Skeletal muscle satellite cell (primary cell): ENCODE data around the gene HSPA9.

Source experiments
- H3K27me3 ChIP-seq: 2 replicates; pipeline ENCODE4 v1.7.0; 2013; ENCODE audit warnings: low read length; ENCODE audit not compliant: control insufficient read depth, insufficient read depth
- H3K36me3 ChIP-seq: 2 replicates; pipeline ENCODE4 v1.7.0; 2013; ENCODE audit warnings: mild to moderate bottlenecking, control low read depth, low read length; ENCODE audit not compliant: insufficient read depth
- H3K4me1 ChIP-seq: 2 replicates; pipeline ENCODE4 v1.7.0; 2013; ENCODE audit warnings: low read length; ENCODE audit not compliant: control insufficient read depth, insufficient read depth
- H3K4me2 ChIP-seq: 2 replicates; pipeline ENCODE4 v1.7.0; 2013; ENCODE audit warnings: mild to moderate bottlenecking, low read length
- H3K4me3 ChIP-seq: 2 replicates; pipeline ENCODE4 v1.7.0; 2013; ENCODE audit warnings: low read length
- H3K9ac ChIP-seq: 2 replicates; pipeline ENCODE4 v1.7.0; 2013; ENCODE audit warnings: mild to moderate bottlenecking, low read depth, low read length, moderate library complexity
- H3K9me3 ChIP-seq: replicated peaks from 2 replicates; pipeline ENCODE4 v1.7.0; 2013; ENCODE audit warnings: mild to moderate bottlenecking, control low read depth, low read length

Gene HSPA9

GRCh38 chr5:138588013-138588788 lies 13.0 kb upstream of the HSPA9 start:
- Histone ChIP-seq H3K27me3 (peaks cover 6% of the 10 kb centered on the region), H3K36me3 (no peaks in the 10 kb centered on the region), H3K9ac (no peak overlapping the region), H3K9me3 (no peaks in the 10 kb centered on the region), H3K4me1 (no peaks in the 10 kb centered on the region), H3K4me3 (no peak overlapping the region), H3K4me2 (no peak overlapping the region)

- H3K4me1 ChIP-seq = no peaks in the 10 kb centered on the region
- H3K4me3 ChIP-seq = no peak overlapping the region
- H3K9ac ChIP-seq = no peak overlapping the region
- no peak overlapping the region for H3K4me2 ChIP-seq
- H3K36me3 ChIP-seq = no peaks in the 10 kb centered on the region
- H3K27me3 ChIP-seq = peaks cover 6% of the 10 kb centered on the region
- no peaks in the 10 kb centered on the region for H3K9me3 ChIP-seq
Observed at GRCh38 chr5:138585157-138585556, 10.0 kb upstream of the HSPA9 start.

- Histone ChIP-seq H3K36me3 (no peaks in the 10 kb centered on the region), H3K4me2 (no peak overlapping the region), H3K27me3 (peaks cover 6% of the 10 kb centered on the region), H3K9ac (no peak overlapping the region), H3K4me1 (no peaks in the 10 kb centered on the region), H3K9me3 (no peaks in the 10 kb centered on the region), H3K4me3 (no peak overlapping the region)
Observed at GRCh38 chr5:138583984-138584637, 8.9 kb upstream of the HSPA9 start.

GRCh38 chr5:138582959-138583358 lies 7.8 kb upstream of the HSPA9 start:
- peaks cover 6% of the 10 kb centered on the region for H3K27me3 ChIP-seq
- no peaks in the 10 kb centered on the region for H3K4me1 ChIP-seq
- H3K4me2 ChIP-seq = no peak overlapping the region
- H3K9ac ChIP-seq = no peak overlapping the region
- no peaks in the 10 kb centered on the region for H3K9me3 ChIP-seq
- H3K4me3 ChIP-seq = no peak overlapping the region
- no peaks in the 10 kb centered on the region for H3K36me3 ChIP-seq

- no peaks in the 10 kb centered on the region for H3K36me3 ChIP-seq
- H3K27me3 ChIP-seq = peaks cover 6% of the 10 kb centered on the region
- H3K4me2 ChIP-seq = no peak overlapping the region
- no peak overlapping the region for H3K4me3 ChIP-seq
- H3K9ac ChIP-seq = no peak overlapping the region
- H3K9me3 ChIP-seq = no peaks in the 10 kb centered on the region
- peaks cover 4% of the 10 kb centered on the region for H3K4me1 ChIP-seq
Observed at GRCh38 chr5:138580777-138581176, 5.6 kb upstream of the HSPA9 start.

GRCh38 chr5:138580001-138580400 lies 4.8 kb upstream of the HSPA9 start:
- no peak overlapping the region for H3K4me3 ChIP-seq
- peaks cover 2% of the 10 kb centered on the region for H3K27me3 ChIP-seq
- no peak overlapping the region for H3K9ac ChIP-seq
- no peak overlapping the region for H3K4me2 ChIP-seq
- H3K9me3 ChIP-seq = no peaks in the 10 kb centered on the region
- peaks cover 5% of the 10 kb centered on the region for H3K4me1 ChIP-seq
- H3K36me3 ChIP-seq = no peaks in the 10 kb centered on the region

- Histone ChIP-seq H3K4me2 (no peak overlapping the region), H3K27me3 (no peaks in the 10 kb centered on the region), H3K4me3 (no peak overlapping the region)
Observed at GRCh38 chr5:138579517-138579863, 4.3 kb upstream of the HSPA9 start.

GRCh38 chr5:138577452-138577851 lies 2.3 kb upstream of the HSPA9 start:
- peaks cover 13% of the 10 kb centered on the region for H3K36me3 ChIP-seq
- peaks cover 11% of the 10 kb centered on the region for H3K4me1 ChIP-seq
- no peak overlapping the region for H3K4me3 ChIP-seq
- H3K9me3 ChIP-seq = no peaks in the 10 kb centered on the region
- no peak overlapping the region for H3K4me2 ChIP-seq
- no peaks in the 10 kb centered on the region for H3K27me3 ChIP-seq
- H3K9ac ChIP-seq = no peak overlapping the region

More at GRCh38 chr5:138579517-138579863, 4.3 kb upstream of the HSPA9 start:
- H3K36me3 ChIP-seq = no peaks in the 10 kb centered on the region
- H3K4me1 ChIP-seq = peaks cover 5% of the 10 kb centered on the region
- no peaks in the 10 kb centered on the region for H3K9me3 ChIP-seq
- no peak overlapping the region for H3K9ac ChIP-seq

GRCh38 chr5:138574744-138575193 lies 432 bp downstream of the HSPA9 start:
- Histone ChIP-seq H3K9ac (peak overlapping the region; percentile 100), H3K27me3 (no peaks in the 10 kb centered on the region), H3K4me3 (peak overlapping the region; percentile 97), H3K9me3 (no peaks in the 10 kb centered on the region), H3K36me3 (peaks cover 40% of the 10 kb centered on the region), H3K4me2 (peak overlapping the region; percentile 95), H3K4me1 (peaks cover 11% of the 10 kb centered on the region)

GRCh38 chr5:138573949-138574670 lies 1.1 kb downstream of the HSPA9 start:
- no peaks in the 10 kb centered on the region for H3K9me3 ChIP-seq
- peak overlapping the region; percentile 100 for H3K9ac ChIP-seq
- H3K4me1 ChIP-seq = peaks cover 11% of the 10 kb centered on the region
- H3K27me3 ChIP-seq = no peaks in the 10 kb centered on the region
- peaks cover 47% of the 10 kb centered on the region for H3K36me3 ChIP-seq
- peak overlapping the region; percentile 97 for H3K4me3 ChIP-seq
- H3K4me2 ChIP-seq = peak overlapping the region; percentile 95

GRCh38 chr5:138573223-138573622 lies 2.0 kb downstream of the HSPA9 start:
- no peak overlapping the region for H3K9ac ChIP-seq
- peak overlapping the region; percentile 95 for H3K4me2 ChIP-seq
- H3K9me3 ChIP-seq = no peaks in the 10 kb centered on the region
- H3K4me1 ChIP-seq = peaks cover 11% of the 10 kb centered on the region
- H3K4me3 ChIP-seq = peak overlapping the region; percentile 97
- peaks cover 56% of the 10 kb centered on the region for H3K36me3 ChIP-seq
- no peaks in the 10 kb centered on the region for H3K27me3 ChIP-seq
